H1 (cell line): Measurements from ENCODE around the gene SLC25A15. TPM values are rescaled to one million over a fixed set of nuclear protein-coding genes. Genes with fewer than 3 reads are reported as not detected.

Source experiments
- CTCF ChIA-PET: fragments of 300-600 bp; sonication (Branson Sonifier 250); formaldehyde crosslinking; loops from one replicate; lab custom pipeline; 2021; ENCODE audit not compliant: partially characterized antibody; lab: Charles Lee
- POLR2A ChIA-PET: fragments of 300-600 bp; sonication (Branson Sonifier 250); formaldehyde crosslinking; loops from one replicate; lab custom pipeline; 2021; ENCODE audit warnings: inconsistent platforms; ENCODE audit not compliant: partially characterized antibody; lab: Charles Lee
- DNase-seq, 2 experiments: peaks; one replicate each; pipeline versions ENCODE4 v3.0.0 to v3.0.0-alpha.2; 2010 to 2022; ENCODE audit warnings: low spot score in 2 of 2, low read depth in 1 of 2, mixed read lengths in 1 of 2
- FAIRE-seq: peaks from 2 replicates; lab custom pipeline; 2011; peaks lifted over from hg19 to GRCh38; lab: Jason Lieb, UNC
- H2AFZ ChIP-seq: 2 replicates; pipeline ENCODE4 v1.8.1; 2012; ENCODE audit warnings: low read length, inconsistent platforms
- H2AK5ac ChIP-seq: 2 replicates; pipeline ENCODE4 v1.6.1; 2013; ENCODE audit warnings: low read depth, low read length
- H2BK120ac ChIP-seq: replicated peaks from 2 replicates; pipeline ENCODE3; 2013; ENCODE audit warnings: low read depth, low read length, inconsistent platforms
- H2BK12ac ChIP-seq: 2 replicates; pipeline ENCODE4 v1.6.1; 2013; ENCODE audit warnings: low read depth, low read length
- H2BK15ac ChIP-seq: 2 replicates; pipeline ENCODE4 v1.6.1; 2013; ENCODE audit warnings: low read length
- H2BK20ac ChIP-seq: 2 replicates; pipeline ENCODE4 v1.6.1; 2013; ENCODE audit warnings: low read length
- H2BK5ac ChIP-seq: 2 replicates; pipeline ENCODE4 v1.6.1; 2013; ENCODE audit warnings: low read depth, low read length
- H3K14ac ChIP-seq: 2 replicates; pipeline ENCODE4 v1.6.1; 2013; ENCODE audit warnings: inconsistent platforms; ENCODE audit not compliant: insufficient read length
- H3K18ac ChIP-seq: 2 replicates; pipeline ENCODE4 v1.6.1; 2013; ENCODE audit warnings: low read length; ENCODE audit errors: extremely low read depth
- H3K23ac ChIP-seq: 2 replicates; pipeline ENCODE4 v1.6.1; 2013; ENCODE audit warnings: inconsistent platforms; ENCODE audit not compliant: insufficient read length
- H3K23me2 ChIP-seq: 2 replicates; pipeline ENCODE4 v1.6.1; 2013; ENCODE audit warnings: low read depth, low read length
- H3K27ac ChIP-seq: 2 replicates; pipeline ENCODE4 v1.6.1; 2011; ENCODE audit warnings: low read depth, low read length, inconsistent platforms
- H3K27me3 ChIP-seq, 4 experiments: replicated peaks in 1 of 4; 1 replicate in 1 of 4; 2 replicates in 3 of 4; pipeline versions ENCODE4 v1.6.1 to v1.8.1; 2011 to 2013; ENCODE audit warnings: low read length in 3 of 4, mild to moderate bottlenecking in 3 of 4, inconsistent platforms in 2 of 4, mixed read lengths in 2 of 4, moderate library complexity in 1 of 4; ENCODE audit not compliant: control insufficient read depth in 3 of 4, insufficient read depth in 3 of 4; ENCODE audit errors: extremely low read depth in 1 of 4
- H3K36me3 ChIP-seq, 4 experiments: 2 replicates each; pipeline versions ENCODE4 v1.6.1 to v1.8.1; 2011 to 2013; ENCODE audit warnings: mild to moderate bottlenecking in 4 of 4, low read length in 3 of 4, moderate library complexity in 2 of 4, control low read depth in 1 of 4, inconsistent platforms in 1 of 4; ENCODE audit not compliant: insufficient read depth in 4 of 4, control insufficient read depth in 2 of 4
- H3K4ac ChIP-seq: replicated peaks from 2 replicates; pipeline ENCODE3; 2013; ENCODE audit warnings: low read length, low read depth, mixed read lengths, inconsistent platforms; ENCODE audit not compliant: insufficient read length
- H3K4me1 ChIP-seq, 4 experiments: replicated peaks in 1 of 4; 1 replicate in 1 of 4; 2 replicates in 3 of 4; pipeline versions ENCODE4 v1.6.1 to v1.8.1; 2011 to 2013; ENCODE audit warnings: low read length in 3 of 4, inconsistent platforms in 2 of 4, mixed read lengths in 1 of 4; ENCODE audit not compliant: insufficient read depth in 4 of 4, control insufficient read depth in 3 of 4
- H3K4me2 ChIP-seq, 2 experiments: 2 replicates each; pipeline versions ENCODE4 v1.6.1 to v1.8.1; 2011 to 2013; ENCODE audit warnings: low read depth in 2 of 2, low read length in 2 of 2, control low read depth in 1 of 2, inconsistent platforms in 1 of 2, mild to moderate bottlenecking in 1 of 2; ENCODE audit not compliant: insufficient read depth in 1 of 2
- H3K4me3 ChIP-seq, 4 experiments: fragments of 200-600, 300-600 bp in 1 of 4; sonication (generic), shearing (Covaris generic), sonication (Bioruptor Twin) in 1 of 4; 2 replicates each; pipeline versions ENCODE4 v1.5.1 to v1.8.1; 2011 to 2016; ENCODE audit warnings: low read length in 4 of 4, low read depth in 3 of 4, control low read depth in 2 of 4, inconsistent platforms in 2 of 4, mild to moderate bottlenecking in 2 of 4, mixed read lengths in 1 of 4, moderate library complexity in 1 of 4; ENCODE audit not compliant: insufficient read depth in 2 of 4; ENCODE audit errors: extremely low read depth in 1 of 4
- H3K56ac ChIP-seq: replicated peaks from 2 replicates; pipeline ENCODE3; 2013; ENCODE audit warnings: low read depth, mild to moderate bottlenecking, mixed read lengths, low read length, inconsistent platforms; ENCODE audit not compliant: insufficient read length
- H3K79me1 ChIP-seq: 2 replicates; pipeline ENCODE4 v1.6.1; 2013; ENCODE audit warnings: low read depth, low read length, control low read depth
- H3K79me2 ChIP-seq, 2 experiments: 2 replicates each; pipeline versions ENCODE4 v1.6.1 to v1.8.1; 2012 to 2013; ENCODE audit warnings: low read length in 2 of 2, mild to moderate bottlenecking in 2 of 2, inconsistent platforms in 1 of 2; ENCODE audit not compliant: insufficient read depth in 2 of 2, control insufficient read depth in 1 of 2
- H3K9ac ChIP-seq, 4 experiments: replicated peaks in 1 of 4; 1 replicate in 1 of 4; 2 replicates in 3 of 4; pipeline versions ENCODE4 v1.6.1 to v1.8.1; 2011 to 2013; ENCODE audit warnings: low read depth in 3 of 4, low read length in 3 of 4, control low read depth in 2 of 4, mild to moderate bottlenecking in 2 of 4, moderate library complexity in 2 of 4, inconsistent platforms in 1 of 4; ENCODE audit errors: extremely low read depth in 1 of 4
- H3K9me3 ChIP-seq, 2 experiments: 2 replicates each; pipeline versions ENCODE4 v1.6.1 to v1.8.1; 2012 to 2013; ENCODE audit warnings: mild to moderate bottlenecking in 2 of 2, moderate library complexity in 2 of 2, control low read depth in 1 of 2, inconsistent platforms in 1 of 2, low read depth in 1 of 2, low read length in 1 of 2, mixed read lengths in 1 of 2; ENCODE audit not compliant: insufficient read depth in 2 of 2
- H4K20me1 ChIP-seq, 2 experiments: replicated peaks in 1 of 2; 2 replicates each; pipeline versions ENCODE3 to v1.8.1; 2011 to 2013; ENCODE audit warnings: inconsistent platforms in 2 of 2, low read length in 2 of 2, mild to moderate bottlenecking in 1 of 2; ENCODE audit not compliant: insufficient read depth in 2 of 2, control insufficient read depth in 1 of 2
- H4K5ac ChIP-seq: 2 replicates; pipeline ENCODE4 v1.6.1; 2013; ENCODE audit warnings: low read length, low read depth, mixed read lengths, inconsistent platforms; ENCODE audit not compliant: insufficient read length
- H4K8ac ChIP-seq: 2 replicates; pipeline ENCODE4 v1.8.0; 2013; ENCODE audit warnings: mild to moderate bottlenecking, moderate library complexity, low read length, inconsistent platforms; ENCODE audit not compliant: insufficient read depth; ENCODE audit errors: extremely low read depth
- H4K91ac ChIP-seq: replicated peaks from 2 replicates; pipeline ENCODE3; 2013; ENCODE audit warnings: low read length, mixed read lengths, inconsistent platforms; ENCODE audit not compliant: insufficient read length
- HDAC6 ChIP-seq: IDR thresholded peaks from one replicate; pipeline ENCODE4 v1.7.1; 2012; ENCODE audit warnings: low read depth, mild to moderate bottlenecking, inconsistent platforms, low read length, moderate library complexity
- RXRA ChIP-seq: IDR thresholded peaks from 2 replicates; pipeline ENCODE4 v1.6.1; 2011; ENCODE audit warnings: low read depth, mild to moderate bottlenecking, low read length, moderate library complexity; ENCODE audit not compliant: insufficient read depth
- SP2 ChIP-seq: IDR thresholded peaks from 2 replicates; pipeline ENCODE4 v1.6.1; 2012; ENCODE audit warnings: mild to moderate bottlenecking, low read length, inconsistent platforms
- WGBS, 2 experiments: shearing (Covaris generic) in 1 of 2; methylation state at CpG; one replicate each; pipeline versions ENCODE4 v1.1.6 to v1.1.7; 2013 to 2015; ENCODE audit warnings: low lambda C conversion rate in 2 of 2, mixed read lengths in 2 of 2, inconsistent platforms in 1 of 2, low coverage in 1 of 2, missing lambda C conversion rate in 1 of 2; ENCODE audit not compliant: insufficient replicate concordance in 2 of 2, insufficient coverage in 1 of 2, insufficient read length in 1 of 2; ENCODE audit errors: extremely low coverage in 1 of 2, missing lambda C conversion rate in 1 of 2; 5-methylcytosine and 5-hydroxymethylcytosine counted together
- polyA plus RNA-seq, 7 experiments: library from polyadenylated mRNA; depleted of rRNA in 3 of 7; stranded (reverse) in 5 of 7; unstranded in 2 of 7; fragments of >200 nt in 5 of 7; fragments of 200-250 nt in 2 of 7; gene quantifications; 1 replicate in 5 of 7; 2 replicates in 1 of 7; 4 replicates in 1 of 7; pipeline versions ENCODE4 v1.2.1 to v1.2.3, GENCODE V29; 2011 to 2013; ENCODE audit warnings: missing spikeins in 2 of 7, mixed read lengths in 2 of 7
- total RNA-seq: library from RNA; stranded (reverse); fragmentation: NEBNext Ultra II Directional; extraction: Animal tissue kit (Norgen Biotek cat#: 25700); gene quantifications from 2 replicates; pipeline ENCODE4 v1.2.1, GENCODE V29; 2021

The SLC25A15 gene
- total and polyA plus RNA-seq, 2 of the 8 experiments (the other 6 are each of a cell fraction or from before 2014, with no cell fraction given) = 12.4 to 23.4 TPM

DNA sequence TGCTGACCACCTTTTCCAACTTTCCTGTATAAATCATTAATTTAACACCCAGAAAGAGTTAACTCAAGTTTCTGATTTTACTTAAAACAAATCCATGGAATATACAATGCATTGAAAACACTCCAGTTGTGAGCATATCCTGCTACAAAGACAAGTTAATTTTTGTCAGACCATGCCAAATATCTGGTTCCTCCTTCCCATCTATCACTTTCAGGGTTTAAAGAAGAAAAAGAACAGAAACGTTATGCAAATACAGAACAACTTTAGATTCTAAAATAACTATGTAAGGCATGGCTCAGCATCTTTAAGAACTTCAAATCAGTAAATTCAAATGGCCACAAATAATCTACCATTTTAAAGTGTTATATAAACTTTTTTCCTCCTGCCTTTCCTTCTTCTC lies 33.4 kb upstream of the SLC25A15 start:
- Histone ChIP-seq H2AK5ac (no peak overlapping the region), H3K79me1 (no peaks in the 10 kb centered on the region), H2AFZ (no peak overlapping the region), H3K4ac (no peak overlapping the region), H3K79me2 (no peaks in the 10 kb centered on the region), H3K9me3 (no peaks in the 10 kb centered on the region), H3K14ac (no peak overlapping the region), H3K56ac (no peak overlapping the region), H3K27ac (no peak overlapping the region), H3K23ac (no peak overlapping the region), H4K20me1 (no peaks in the 10 kb centered on the region), H2BK12ac (no peak overlapping the region), H4K91ac (no peak overlapping the region), H3K9ac (no peak overlapping the region), H3K4me2 (no peak overlapping the region), H4K8ac (no peak overlapping the region), H3K18ac (no peak overlapping the region), H3K4me3 (no peak overlapping the region), H2BK120ac (no peak overlapping the region), H4K5ac (no peak overlapping the region), H2BK15ac (no peak overlapping the region), H2BK20ac (no peak overlapping the region), H3K4me1 (no peaks in the 10 kb centered on the region), H2BK5ac (no peak overlapping the region), H3K36me3 (peaks cover 0 to 39% (median 10%) of the 10 kb centered on the region in 4 experiments; a peak in 5 of 8 replicates), H3K23me2 (no peaks in the 10 kb centered on the region), H3K27me3 (peaks cover 0 to 1% (median 0%) of the 10 kb centered on the region in 4 experiments; a peak in 1 of 7 replicates)
- TF ChIP-seq HDAC6 = no peak
- no peak for TF ChIP-seq SP2
- TF ChIP-seq RXRA = no peak
- ChIA-PET CTCF (no interaction called here), POLR2A (no interaction called here)
- DNase-seq = no peak
- no peak for FAIRE-seq
- WGBS, 2 experiments = 75% methylated on average over 1 of the region's 1 CpG; no CpG with 5 or more reads in 1 of the 2 experiments
